ENCODE measurements around the gene PTCD2.
"Not testable (repeated sequence)": the region's sequence is repeated elsewhere in the genome, so short reads cannot be mapped to it uniquely, and the experiment has no call there.

PTCD2 gene

DNA sequence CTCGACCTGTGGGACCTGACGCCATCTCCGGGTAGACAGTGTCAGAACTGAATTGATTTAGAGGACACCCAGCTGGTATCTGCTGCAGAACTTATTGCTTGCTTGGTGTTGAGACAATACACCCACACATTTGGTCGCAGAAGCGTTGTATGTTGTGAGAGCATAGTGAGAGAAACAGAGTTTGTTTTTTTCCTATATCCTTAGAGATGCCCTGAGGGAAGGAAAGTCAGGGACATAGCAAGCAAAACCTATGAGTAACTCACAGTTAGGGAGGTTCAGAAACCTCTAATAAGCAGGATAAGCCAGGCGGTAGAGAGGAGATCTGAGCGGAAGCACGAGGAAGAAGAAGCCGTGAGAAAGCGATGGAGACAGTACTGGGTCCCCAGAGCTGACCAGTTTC is 59.8 kb downstream of the PTCD2 start:
- no peak for DNase-seq (ENCODE audit: low read depth)

DNA sequence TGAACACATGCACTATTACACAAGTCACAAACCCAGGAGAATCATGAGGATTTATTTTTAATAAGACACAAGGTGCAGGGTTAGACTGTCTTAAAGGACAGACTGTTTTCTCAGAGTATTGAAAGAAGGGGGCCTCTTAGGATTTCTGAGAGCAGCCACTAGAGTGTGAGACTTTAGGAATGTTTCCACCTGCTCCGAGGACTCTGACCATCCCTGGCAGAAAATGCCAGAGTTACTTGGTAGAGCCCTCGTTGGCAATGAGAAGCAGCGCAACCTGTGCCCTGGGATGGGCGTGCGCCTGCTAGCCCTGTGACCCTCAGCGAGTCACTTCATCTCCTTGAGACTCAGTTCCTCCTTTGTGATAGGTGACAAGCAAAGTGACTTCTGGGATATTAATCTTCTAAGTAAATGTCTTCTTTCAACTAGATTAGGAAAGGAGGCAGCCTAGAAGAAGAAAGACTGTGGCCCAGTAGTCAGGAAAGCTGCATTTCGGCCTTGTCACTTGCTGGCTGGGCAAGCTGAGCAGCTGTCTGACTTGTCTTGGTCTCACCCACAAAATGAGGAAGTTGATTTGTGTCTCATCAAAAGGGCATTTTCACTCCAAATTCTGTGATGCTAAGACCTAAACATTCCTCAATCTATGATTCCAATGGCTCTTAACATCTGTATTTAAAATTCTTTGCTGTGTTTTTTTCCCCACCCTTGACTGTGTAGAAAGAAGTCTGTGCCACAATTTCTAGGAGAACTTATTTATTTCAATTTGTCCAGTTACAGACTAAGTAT is 60.5 kb downstream of the PTCD2 start:
- DNase-seq (ENCODE audit: low read depth): no peak

DNA sequence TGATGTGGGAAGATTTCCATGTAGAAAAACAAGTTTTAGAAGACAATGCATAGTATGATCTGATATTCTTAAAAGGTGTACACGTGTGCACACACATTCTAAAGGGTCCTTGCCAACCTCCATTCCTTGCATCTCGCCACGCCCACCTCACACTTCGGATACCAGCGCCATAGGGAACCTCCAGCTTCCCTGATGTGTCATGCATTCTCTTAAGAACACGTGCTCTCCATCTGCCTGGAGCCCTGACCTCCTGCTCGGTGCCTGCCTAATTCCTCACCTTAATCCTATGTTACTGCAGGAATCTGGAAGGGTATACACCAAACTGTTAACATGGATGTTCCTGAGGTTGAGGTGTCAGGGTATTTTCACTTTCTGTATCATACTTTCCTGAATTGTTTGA is 63.1 kb downstream of the PTCD2 start:
- no peak for DNase-seq (ENCODE audit: low read depth)

DNA sequence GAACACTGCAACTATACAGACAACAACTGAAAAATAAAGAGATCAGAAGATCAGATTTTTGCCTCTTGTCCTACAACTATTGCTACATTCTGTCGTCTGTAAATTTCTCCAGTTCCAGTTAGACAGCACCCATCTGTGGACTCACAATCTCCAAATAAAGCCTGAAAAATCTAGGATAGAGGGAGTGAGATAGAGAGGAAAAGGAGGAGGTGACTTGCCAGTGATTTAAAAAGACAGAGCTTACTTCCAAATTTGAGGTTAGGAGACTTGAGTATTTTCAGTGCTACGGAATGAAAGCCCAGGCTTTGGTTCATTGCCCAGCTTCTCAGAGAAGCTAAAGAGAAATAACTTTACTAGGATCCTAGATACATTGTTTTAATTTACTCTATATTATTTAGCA is 63.6 kb downstream of the PTCD2 start:
- no peak for DNase-seq (ENCODE audit: low read depth)

DNA sequence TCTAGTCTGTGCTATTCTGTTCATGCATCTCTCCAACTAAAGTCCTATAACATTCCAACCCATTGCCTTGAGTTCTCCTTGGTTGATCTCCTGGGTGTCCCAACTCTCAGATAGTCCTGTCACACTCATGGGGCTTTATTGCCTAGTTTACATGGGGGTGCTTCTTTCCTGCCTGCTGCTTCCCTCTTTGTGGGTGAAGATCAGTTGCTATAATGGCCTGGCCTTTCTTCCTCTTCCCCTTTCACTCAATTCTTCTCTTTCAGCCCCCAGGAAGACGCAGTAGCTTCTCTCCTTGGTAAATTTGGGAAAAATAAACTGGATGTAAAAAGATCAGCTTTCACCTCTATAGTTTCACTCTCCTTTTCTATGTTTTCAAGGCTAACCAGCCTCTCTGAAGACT is 66.5 kb downstream of the PTCD2 start:
- DNase-seq (ENCODE audit: low read depth): no peak

DNA sequence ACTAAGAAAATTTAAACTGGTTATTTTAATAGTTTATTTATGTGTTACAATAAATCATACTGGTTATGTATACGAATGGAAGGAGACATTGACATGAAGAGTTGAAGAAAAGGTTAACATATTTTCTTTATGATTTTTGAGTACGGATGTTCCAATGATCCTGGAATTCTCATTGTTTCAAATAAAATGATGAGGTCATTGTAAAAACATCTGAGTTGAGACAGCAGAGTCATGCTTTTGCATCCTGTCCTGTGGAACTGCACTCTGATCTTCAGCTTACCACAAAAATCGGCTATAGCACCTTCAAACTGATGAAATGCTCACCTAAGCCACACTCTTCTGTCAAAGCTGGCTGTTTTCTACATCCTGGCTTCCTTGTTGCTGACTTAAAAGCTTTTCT is 67.8 kb downstream of the PTCD2 start:
- DNase-seq (ENCODE audit: low read depth): no peak

DNA sequence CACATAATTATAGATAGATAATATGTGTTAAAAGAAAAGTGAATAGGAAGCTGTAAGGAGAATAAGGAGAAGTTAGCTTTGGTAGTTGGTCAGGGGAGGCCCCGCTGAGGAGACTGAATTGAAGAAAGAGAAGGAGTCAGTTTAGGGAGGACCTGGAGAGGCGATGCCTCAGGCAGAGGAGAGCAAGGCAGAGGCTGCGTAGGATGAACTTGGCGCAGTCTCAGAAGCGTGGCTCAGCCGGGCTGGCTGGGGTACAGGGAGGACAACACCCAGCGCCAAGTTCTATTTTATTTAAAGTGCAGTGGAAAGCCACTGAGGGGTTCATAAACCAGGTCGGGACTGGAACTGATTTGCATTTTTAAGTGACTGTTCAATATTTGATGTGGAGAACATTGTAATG is 68.5 kb downstream of the PTCD2 start:
- DNase-seq (ENCODE audit: low read depth): no peak

DNA sequence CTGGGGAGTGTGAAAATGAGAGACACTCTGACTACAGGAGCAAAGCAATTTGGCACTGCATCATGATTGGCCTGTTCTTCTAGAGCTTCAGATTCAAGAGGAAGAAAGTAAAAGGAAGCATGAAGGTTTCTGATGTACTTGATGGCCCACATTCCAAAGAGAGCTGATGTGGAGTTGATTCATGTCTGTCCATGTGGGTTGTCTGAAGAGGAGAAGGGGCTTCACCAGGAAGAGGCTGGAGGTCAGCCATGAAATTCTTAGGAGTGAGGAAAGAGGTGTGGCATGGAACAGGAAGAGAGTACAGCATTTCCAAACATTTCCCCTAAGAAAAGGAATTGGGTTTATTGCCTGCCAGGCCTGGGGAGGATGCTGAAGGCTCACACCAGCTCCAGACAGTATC is 70.7 kb downstream of the PTCD2 start:
- no peak for DNase-seq (ENCODE audit: low read depth)

DNA sequence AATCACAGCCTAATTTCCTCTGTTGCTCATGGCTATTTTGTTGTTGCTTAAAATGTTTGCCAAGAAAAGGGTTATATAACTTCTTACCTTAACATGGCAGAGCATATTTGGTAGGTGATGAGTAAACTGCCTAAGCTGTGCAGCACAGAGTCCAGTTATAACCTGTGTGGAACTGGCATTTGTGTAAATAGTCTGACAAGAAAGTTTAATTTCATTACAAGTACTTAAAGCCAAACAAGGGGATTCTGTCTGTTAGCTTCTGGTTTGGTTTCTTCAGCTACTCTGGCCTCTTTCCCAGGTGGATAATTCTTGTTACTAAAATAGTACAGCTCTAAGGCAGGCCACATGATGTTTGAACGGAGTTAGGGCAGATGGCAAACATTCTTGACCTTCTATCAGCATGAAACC is 72.2 kb downstream of the PTCD2 start:
- DNase-seq (ENCODE audit: low read depth): no peak

DNA sequence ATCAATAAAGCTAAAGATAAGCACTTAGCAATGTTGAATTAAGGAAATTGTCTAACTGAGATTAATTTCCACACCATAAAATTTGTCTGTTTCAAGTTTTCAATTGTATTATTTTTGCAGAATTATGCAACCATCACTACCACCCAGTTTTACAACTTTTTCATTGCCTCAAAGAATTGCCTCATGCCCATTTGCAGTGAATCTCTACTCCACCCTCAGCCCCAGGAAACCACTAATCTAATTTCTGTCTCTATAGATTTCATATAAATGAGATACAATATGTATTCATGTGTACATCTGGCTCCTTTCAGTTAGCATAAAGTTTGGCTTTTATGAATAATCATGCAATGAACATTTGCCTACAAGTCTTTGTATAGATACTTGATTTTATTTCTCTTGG is 72.9 kb downstream of the PTCD2 start:
- no peak for DNase-seq (ENCODE audit: low read depth)

DNA sequence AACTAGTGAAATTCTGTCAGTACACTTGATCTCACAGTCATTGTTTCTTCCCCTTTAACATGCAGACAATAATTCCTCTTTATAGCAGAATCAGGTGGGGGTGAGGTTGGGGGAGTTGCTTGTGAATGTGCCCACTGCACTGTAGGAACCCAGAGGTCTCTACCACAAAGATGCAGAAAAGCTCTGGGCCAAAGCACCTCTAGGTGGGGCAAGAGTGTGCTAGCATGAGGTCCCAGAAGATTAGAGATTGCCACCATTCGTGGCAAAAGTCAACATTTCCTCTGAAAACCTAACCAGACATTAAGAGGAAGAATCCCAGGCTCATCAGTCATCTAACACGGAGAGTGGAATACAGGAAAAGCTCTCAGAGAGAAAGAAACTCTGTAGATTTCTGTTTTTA is 74.5 kb downstream of the PTCD2 start:
- DNase-seq (ENCODE audit: low read depth): no peak

DNA sequence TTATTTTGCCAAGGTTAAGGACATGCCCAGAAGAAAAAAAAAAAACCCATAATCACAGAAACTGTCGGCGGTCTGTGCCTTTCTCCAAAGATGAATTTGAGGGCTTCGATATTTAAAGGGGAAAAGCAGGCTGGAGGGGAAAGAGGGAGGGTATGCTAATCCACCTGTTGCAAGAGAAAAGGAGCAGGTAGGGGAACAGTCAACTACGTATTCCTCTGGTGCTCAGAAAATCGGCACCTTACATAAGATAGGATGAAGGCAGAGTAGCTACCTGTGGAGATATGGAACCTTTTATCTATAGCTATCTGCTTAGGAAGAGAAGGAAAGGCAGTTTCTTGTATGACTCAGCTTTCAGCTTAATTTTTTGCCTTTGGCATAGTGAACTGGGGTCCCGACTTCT is 77.7 kb downstream of the PTCD2 start:
- no peak for DNase-seq (ENCODE audit: low read depth)

DNA sequence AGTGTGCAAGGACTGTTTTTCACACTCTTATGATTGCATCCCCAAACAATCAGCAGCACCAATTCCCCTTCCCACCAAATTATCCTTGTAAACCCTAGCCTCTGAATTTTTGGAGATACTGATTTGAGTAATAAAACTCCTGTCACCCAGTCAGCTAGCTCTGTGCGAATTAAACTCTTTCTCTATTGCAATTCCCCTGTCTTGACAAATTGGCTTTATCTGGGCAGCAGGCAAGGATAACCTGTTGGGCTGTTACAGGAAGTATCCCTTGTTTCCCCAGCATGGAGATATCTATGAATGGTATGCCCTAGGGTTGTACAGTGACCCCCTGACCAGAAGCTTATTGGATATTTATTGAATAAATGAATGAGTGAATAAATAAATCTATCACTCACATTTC is 80.8 kb downstream of the PTCD2 start:
- no peak for DNase-seq (ENCODE audit: low read depth)

DNA sequence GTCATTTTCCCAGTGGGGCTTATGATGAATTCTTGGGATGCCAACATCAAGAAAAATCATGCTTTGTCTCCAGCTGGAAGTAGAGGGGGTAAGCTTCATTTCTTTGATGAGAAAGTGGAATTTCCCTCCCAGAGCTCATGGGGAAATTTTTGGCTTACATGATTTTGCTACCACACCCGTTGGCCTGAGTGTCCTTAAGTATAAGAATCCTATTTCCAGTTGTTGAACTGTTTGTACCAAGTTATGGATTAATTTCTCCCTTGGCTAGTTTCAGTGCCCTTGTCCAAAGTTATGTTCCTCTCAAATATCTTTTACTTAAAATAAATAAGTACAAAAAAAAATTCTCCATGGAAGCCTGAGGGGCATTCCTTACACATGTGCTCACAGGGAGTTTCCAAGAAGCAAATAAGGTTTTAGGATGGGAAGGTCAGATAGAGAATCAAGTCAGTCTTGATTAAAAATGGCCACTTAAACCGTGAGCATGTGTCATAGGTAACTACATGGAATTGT is 82.3 kb downstream of the PTCD2 start:
- DNase-seq (ENCODE audit: low read depth): no peak

DNA sequence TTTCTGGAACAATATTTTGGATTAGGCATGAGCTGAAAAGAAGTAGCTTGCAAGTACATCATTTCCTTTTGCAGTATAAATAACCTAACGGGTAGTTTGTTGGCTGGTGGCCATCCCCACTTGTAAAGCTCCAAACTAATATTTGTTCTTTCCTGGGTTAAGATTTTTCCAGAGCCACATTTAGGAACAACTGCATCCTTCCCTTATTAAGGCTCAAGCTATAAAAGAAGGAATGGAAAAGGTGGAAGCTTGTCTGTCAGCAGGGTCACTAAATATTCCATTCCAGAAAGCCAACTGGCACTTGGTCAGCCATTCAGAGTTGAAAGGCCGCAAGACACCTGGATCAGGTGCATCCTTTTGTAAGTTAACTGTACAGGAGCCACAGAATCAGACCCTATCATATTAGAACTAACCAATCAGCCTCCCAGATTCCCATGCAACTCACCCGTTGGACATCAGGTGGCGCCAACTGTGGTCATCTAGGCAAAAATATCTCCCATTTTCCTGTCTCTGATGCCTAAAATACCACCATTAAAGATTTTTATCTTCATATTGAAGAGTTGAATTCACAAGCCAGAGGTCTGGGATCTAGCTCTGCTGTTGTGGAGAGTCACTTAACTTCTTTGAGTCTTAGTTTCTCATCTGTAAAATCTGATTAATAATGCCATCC is 82.9 kb downstream of the PTCD2 start:
- DNase-seq (ENCODE audit: low read depth): no peak

DNA sequence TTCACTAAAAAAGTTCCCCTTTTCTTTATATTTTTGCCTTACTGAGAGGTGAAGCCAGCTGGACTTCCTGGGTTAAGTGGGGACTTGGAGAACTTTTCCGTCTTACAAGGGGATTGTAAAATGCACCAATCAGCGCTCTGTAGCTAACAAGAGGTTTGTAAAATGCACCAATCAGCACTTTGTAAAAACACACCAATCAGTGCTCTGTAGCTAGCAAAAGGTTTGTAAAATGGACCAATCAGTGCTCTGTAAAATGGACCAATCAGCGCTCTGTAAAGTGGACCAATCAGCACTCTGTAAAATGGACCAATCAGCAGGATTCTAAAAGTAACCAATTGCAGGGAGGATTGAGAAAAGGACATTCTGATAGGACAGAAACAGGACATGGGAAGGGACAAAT is 84.6 kb downstream of the PTCD2 start:
- not testable (repeated sequence) for DNase-seq (ENCODE audit: low read depth)

DNA sequence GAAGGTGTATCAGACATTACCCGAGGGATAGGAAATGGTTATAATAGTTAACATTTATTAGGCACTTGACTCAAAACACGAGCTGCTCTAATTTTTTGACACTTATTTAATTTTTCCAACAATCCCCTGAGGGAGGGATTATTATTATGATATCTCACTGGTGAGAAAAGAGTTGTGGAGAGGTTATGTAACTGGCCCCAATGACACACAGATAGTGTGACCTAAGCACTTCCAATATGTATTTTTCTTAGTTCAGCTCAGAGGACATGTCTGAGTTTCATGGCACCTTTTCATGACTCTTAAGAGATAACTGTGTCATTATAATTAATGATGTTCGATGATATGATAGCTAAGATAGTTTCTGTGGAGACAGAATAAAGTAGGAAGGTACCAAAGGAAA is 86.9 kb downstream of the PTCD2 start:
- no peak for DNase-seq (ENCODE audit: low read depth)

DNA sequence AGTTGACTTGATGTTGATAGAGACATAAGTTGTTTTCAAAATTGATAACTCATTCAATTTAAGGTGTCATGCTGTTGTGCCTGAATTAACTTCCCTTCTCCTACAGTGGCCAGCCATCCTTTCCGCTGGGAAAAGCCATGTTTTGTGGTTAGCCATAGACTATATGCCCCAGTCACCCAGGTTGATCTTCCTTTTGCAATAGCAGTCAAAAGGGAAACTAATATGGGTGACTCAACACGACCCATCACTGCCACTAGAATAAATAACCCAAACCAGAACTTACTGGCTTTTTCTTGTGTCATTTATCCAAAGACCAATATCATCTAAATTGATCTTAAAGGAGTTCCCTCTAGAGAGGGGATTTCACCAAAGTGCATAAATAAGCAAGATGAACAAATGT is 87.4 kb downstream of the PTCD2 start:
- DNase-seq (ENCODE audit: low read depth): no peak

DNA sequence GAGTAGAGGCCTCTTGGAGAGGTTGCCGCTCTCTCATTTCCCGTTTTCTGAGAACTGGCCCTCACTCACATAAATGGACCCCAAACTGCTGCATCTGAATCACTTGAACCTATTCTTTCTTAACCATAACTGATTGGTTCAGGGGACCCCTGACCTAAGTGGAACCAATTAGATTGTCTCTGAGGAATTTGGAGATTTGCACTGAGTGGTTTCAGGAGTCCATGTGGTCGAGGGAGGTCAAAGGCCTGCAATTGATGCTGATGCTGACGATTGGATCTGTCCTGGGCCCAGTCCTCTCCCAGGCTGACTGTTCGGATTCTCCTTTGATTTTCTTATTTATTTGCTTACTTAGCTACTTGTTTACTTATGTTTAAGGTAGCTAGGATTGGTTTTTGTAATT is 88.0 kb downstream of the PTCD2 start:
- DNase-seq (ENCODE audit: low read depth): no peak

DNA sequence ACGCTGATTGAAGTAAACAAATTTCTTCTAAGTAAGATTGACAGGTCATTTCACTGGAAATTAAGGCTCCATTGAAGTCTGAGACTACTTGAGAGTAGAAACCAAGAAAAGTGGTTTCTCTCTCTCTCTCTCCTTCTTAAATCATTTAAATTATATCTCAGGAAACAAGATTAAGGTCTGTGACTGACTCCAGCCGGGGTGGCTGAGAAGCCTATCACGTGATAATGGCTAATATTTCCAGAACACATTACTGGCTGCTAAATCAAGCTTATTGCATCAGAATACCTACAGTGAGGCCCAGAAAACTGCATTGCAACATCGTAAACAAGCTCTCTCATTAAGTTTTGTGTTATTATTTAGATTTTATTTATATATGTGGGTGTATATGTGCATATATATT is 88.4 kb downstream of the PTCD2 start:
- no peak for DNase-seq (ENCODE audit: low read depth)

DNA sequence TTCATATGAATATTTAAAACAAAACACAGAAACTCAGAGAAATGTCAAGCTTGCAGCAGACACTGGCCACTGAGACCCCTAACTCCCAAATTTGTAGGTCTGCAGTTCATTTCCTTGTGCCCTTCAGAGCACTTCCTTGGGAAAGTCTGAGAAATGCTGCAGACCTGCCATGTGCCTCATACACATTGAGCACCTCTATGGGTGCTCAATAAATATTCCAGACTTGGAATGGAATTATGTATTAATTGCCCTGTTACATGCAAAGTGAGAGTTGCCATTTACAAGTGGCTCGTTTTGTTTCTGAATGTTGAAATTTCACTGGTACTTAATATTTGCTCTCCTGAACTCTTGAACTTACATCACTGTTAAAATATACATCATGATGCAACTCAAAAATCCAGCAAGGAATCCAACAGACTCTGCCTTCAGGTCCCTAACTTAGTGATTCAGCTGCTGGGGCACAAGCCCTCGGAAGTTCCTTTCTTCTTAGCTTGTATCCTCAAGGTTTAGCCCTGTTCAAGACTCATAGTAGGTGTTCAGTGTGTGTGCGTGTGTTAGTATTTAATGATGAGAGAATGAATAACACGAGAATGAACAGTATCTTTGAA is 90.6 kb downstream of the PTCD2 start:
- no peak for DNase-seq (ENCODE audit: low read depth)

DNA sequence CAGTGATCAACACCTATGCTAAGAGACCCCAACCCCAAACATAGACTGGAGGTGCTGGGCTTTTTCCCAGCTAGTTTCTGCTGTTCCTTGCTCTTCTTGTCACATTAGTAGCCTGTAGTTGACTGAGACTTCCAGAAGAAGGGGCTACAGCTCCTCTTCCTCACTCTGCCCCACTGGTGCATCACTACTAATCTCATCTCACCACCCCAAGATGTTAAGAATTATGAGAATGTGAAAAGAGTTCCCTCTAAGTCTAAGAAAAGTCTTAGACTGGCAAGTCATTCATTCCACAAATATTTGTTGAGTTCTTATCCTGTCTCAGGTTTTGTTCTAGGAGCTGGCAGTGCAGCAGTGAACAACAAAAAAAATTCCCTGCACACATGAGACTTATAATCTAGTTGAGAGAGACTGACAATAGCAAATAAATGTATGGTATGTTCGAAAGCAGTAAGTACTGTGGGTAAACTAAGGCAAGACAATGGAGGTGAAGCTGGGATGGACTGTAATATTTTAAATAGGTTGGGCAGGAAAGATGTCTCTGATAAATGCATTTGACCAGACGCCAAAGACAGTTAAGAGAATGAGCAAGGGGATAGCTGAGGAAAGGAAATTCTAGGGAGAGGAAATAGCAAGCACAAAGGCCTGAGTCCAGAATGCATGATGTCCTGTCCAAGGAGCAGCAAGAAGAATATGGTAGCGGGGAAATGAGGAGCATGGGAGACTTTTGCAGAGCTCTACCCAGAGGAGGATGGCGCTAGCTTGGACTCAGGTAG is 92.3 kb downstream of the PTCD2 start:
- DNase-seq (ENCODE audit: low read depth): no peak

Data from stimulated activated CD8-positive, alpha-beta memory T cell treated with anti-CD3 and anti-CD28 coated beads, Interleukin-12 subunit alpha, Interleukin-12 subunit beta, amount 100 ng/mL, for 4 hours (primary cell).